ENCODE data around the gene SYT14. TPM values are rescaled to one million over a fixed set of nuclear protein-coding genes. Genes with fewer than 3 reads are reported as not detected.
"Not testable (repeated sequence)": the region's sequence is repeated elsewhere in the genome, so short reads cannot be mapped to it uniquely, and the experiment has no call there.

Gene SYT14
- total RNA-seq, 1 experiment from 2014 or later: 10.3 TPM

GRCh38 chr1:210104103-210104502 lies 166.1 kb downstream of the SYT14 start:
- Histone ChIP-seq H3T11ph (ENCODE audit: low read length) (no peak overlapping the region), H3K4me1 (ENCODE audit: insufficient read depth, low read length) (no peaks in the 10 kb centered on the region), H3K4me2 (ENCODE audit: insufficient read depth, insufficient read length, low read length) (no peak overlapping the region), H3K23ac (ENCODE audit: insufficient read length, low read depth, low read length) (no peak overlapping the region), H3K9me3 (ENCODE audit: control insufficient read depth, low read depth, low read length) (no peaks in the 10 kb centered on the region), H4K20me1 (ENCODE audit: control insufficient read depth, insufficient read depth, insufficient read length) (no peaks in the 10 kb centered on the region), H4K91ac (ENCODE audit: insufficient read length, low read depth, low read length) (no peak overlapping the region), H4K5ac (ENCODE audit: insufficient read length, low read depth, low read length) (no peak overlapping the region), H2BK5ac (ENCODE audit: insufficient read length, low read length) (no peak overlapping the region), H4K8ac (replicated peaks; ENCODE audit: insufficient read length, low read depth, low read length) (no peak overlapping the region), H3K9ac (ENCODE audit: extremely low read depth, insufficient read length, low read length) (no peak overlapping the region), H2BK20ac (ENCODE audit: low read depth, low read length, poor library complexity, severe bottlenecking) (no peak overlapping the region), H2AK5ac (ENCODE audit: insufficient read length, low read length) (no peak overlapping the region), H3K23me2 (ENCODE audit: insufficient read length, low read depth, low read length, poor library complexity, severe bottlenecking) (no peaks in the 10 kb centered on the region), H2BK15ac (ENCODE audit: low read depth, low read length) (no peak overlapping the region), H3K79me2 (ENCODE audit: insufficient read depth, low read length) (no peaks in the 10 kb centered on the region), H2BK12ac (ENCODE audit: insufficient read length, low read depth, low read length) (no peak overlapping the region), H2BK120ac (ENCODE audit: low read depth, low read length, poor library complexity, severe bottlenecking) (no peak overlapping the region), H3K4ac (ENCODE audit: low read depth, low read length) (no peak overlapping the region), H2AFZ (ENCODE audit: low read length) (no peak overlapping the region), H3K79me1 (ENCODE audit: insufficient read depth, low read depth, low read length, poor library complexity, severe bottlenecking) (no peaks in the 10 kb centered on the region), H3K27ac (ENCODE audit: insufficient read length, low read depth, low read length) (no peak overlapping the region), H3K14ac (ENCODE audit: insufficient read depth, low read length) (no peak overlapping the region), H3K18ac (ENCODE audit: insufficient read length, low read depth, low read length) (no peak overlapping the region), H3K56ac (ENCODE audit: insufficient read length, low read depth, low read length) (no peak overlapping the region), H3K27me3 (ENCODE audit: insufficient read depth, low read length) (no peaks in the 10 kb centered on the region)
- H3K9me3 Mint-ChIP-seq: peaks cover 0 to 5% of the 10 kb centered on the region in 2 experiments; a peak in 2 of 5 replicates
- no peak overlapping the region for H3K27ac Mint-ChIP-seq
- WGBS (ENCODE audit: extremely low coverage, insufficient read length, low lambda C conversion rate): no CpG with 5 or more reads among the region's 2 CpGs
- DNase-seq: no peak
- no peak for TF ChIP-seq CTCF (conservative IDR thresholded peaks at IDR 0.05)
- H3K27me3 Mint-ChIP-seq (ENCODE audit: low read depth): no peaks in the 10 kb centered on the region
- H3K36me3 Mint-ChIP-seq (ENCODE audit: insufficient read depth in 1 of 3, low read depth in 3 of 3): peaks cover 18 to 26% (median 19%) of the 10 kb centered on the region in 3 experiments
- H3K4me3 Mint-ChIP-seq: no peak overlapping the region
- peaks cover 9 to 12% of the 10 kb centered on the region in 2 experiments for H3K4me1 Mint-ChIP-seq

DNA sequence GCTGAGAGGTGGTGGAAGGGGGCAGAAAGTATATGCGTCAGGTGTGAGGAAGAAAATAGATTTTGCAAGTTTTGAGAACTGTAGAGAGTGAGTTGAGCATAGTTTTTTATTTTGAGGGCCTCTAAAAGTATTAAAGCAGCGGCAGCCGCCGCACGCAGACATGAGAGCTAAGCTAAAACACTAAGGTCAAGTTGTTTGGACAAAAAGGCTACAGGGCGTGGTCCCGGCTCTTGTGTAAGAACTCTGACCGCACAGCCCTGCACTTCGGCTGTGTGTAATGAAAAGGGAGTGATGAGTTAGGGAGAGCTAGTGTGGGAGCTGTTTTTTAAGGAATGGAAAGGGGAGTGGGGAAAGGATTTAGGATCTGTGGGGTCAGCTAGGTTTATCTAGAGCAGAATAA lies 174.9 kb downstream of the SYT14 start:
- H3K79me2 ChIP-seq (ENCODE audit: insufficient read depth, low read length); H3K4me2 ChIP-seq (ENCODE audit: insufficient read depth, insufficient read length, low read length); H2BK15ac ChIP-seq (ENCODE audit: low read depth, low read length); H4K91ac ChIP-seq (ENCODE audit: insufficient read length, low read depth, low read length); H3K23ac ChIP-seq (ENCODE audit: insufficient read length, low read depth, low read length); H3K9me3 ChIP-seq (ENCODE audit: control insufficient read depth, low read depth, low read length); H4K20me1 ChIP-seq (ENCODE audit: control insufficient read depth, insufficient read depth, insufficient read length); H3K27ac ChIP-seq (ENCODE audit: insufficient read length, low read depth, low read length); H3K27me3 Mint-ChIP-seq (ENCODE audit: low read depth); H3K14ac ChIP-seq (ENCODE audit: insufficient read depth, low read length); H3K27ac Mint-ChIP-seq; H4K5ac ChIP-seq (ENCODE audit: insufficient read length, low read depth, low read length); H2BK120ac ChIP-seq (ENCODE audit: low read depth, low read length, poor library complexity, severe bottlenecking); H3K23me2 ChIP-seq (ENCODE audit: insufficient read length, low read depth, low read length, poor library complexity, severe bottlenecking); DNase-seq; H3T11ph ChIP-seq (ENCODE audit: low read length); H2BK12ac ChIP-seq (ENCODE audit: insufficient read length, low read depth, low read length); H4K8ac ChIP-seq (replicated peaks; ENCODE audit: insufficient read length, low read depth, low read length); H2BK20ac ChIP-seq (ENCODE audit: low read depth, low read length, poor library complexity, severe bottlenecking); H3K79me1 ChIP-seq (ENCODE audit: insufficient read depth, low read depth, low read length, poor library complexity, severe bottlenecking); H3K9ac ChIP-seq (ENCODE audit: extremely low read depth, insufficient read length, low read length); H3K4me1 ChIP-seq (ENCODE audit: insufficient read depth, low read length); H3K56ac ChIP-seq (ENCODE audit: insufficient read length, low read depth, low read length); H3K4ac ChIP-seq (ENCODE audit: low read depth, low read length); H3K4me3 Mint-ChIP-seq; H3K9me3 Mint-ChIP-seq; H2AK5ac ChIP-seq (ENCODE audit: insufficient read length, low read length); H3K18ac ChIP-seq (ENCODE audit: insufficient read length, low read depth, low read length); H3K27me3 ChIP-seq (ENCODE audit: insufficient read depth, low read length); H2BK5ac ChIP-seq (ENCODE audit: insufficient read length, low read length); H2AFZ ChIP-seq (ENCODE audit: low read length): not testable (repeated sequence)
- WGBS (ENCODE audit: extremely low coverage, insufficient read length, low lambda C conversion rate): no CpG with 5 or more reads among the region's 9 CpGs
- peaks cover 9 to 13% (median 12%) of the 10 kb centered on the region in 3 experiments; a peak in 6 of 7 replicates for H3K36me3 Mint-ChIP-seq (ENCODE audit: insufficient read depth in 1 of 3, low read depth in 3 of 3)
- H3K4me1 Mint-ChIP-seq: peaks cover 11 to 12% of the 10 kb centered on the region in 2 experiments
